Measurements from ENCODE around the gene HINT3.
"Not testable (repeated sequence)": the region's sequence is repeated elsewhere in the genome, so short reads cannot be mapped to it uniquely, and the experiment has no call there.

The HINT3 gene

GRCh38 chr6:125962900-125963497, 6.4 kb downstream of the HINT3 start:
- DNase-seq (ENCODE audit: low read depth) = no peak

- no peak for DNase-seq (ENCODE audit: low read depth)
These were observed 7.2 kb downstream of the HINT3 start for GRCh38 chr6:125963817-125964216.

- no peak for DNase-seq (ENCODE audit: low read depth)
These were observed 10.0 kb downstream of the HINT3 start for GRCh38 chr6:125966569-125966968.

GRCh38 chr6:125968493-125968892, 11.9 kb downstream of the HINT3 start:
- no peak for DNase-seq (ENCODE audit: low read depth)

- DNase-seq (ENCODE audit: low read depth) = no peak
These were observed 14.2 kb downstream of the HINT3 start for GRCh38 chr6:125970760-125971159.

GRCh38 chr6:125972478-125972877, 15.9 kb downstream of the HINT3 start:
- DNase-seq (ENCODE audit: low read depth) = not testable (repeated sequence)

- no peak for DNase-seq (ENCODE audit: low read depth)
These were observed 17.8 kb downstream of the HINT3 start for GRCh38 chr6:125974214-125974866.

GRCh38 chr6:125979101-125979500, 22.5 kb downstream of the HINT3 start:
- no peak for DNase-seq (ENCODE audit: low read depth)

GRCh38 chr6:125981571-125982185, 25.1 kb downstream of the HINT3 start:
- DNase-seq (ENCODE audit: low read depth) = no peak

- no peak for DNase-seq (ENCODE audit: low read depth)
These were observed 26.8 kb downstream of the HINT3 start for GRCh38 chr6:125983246-125983945.

GRCh38 chr6:125984311-125984710, 27.7 kb downstream of the HINT3 start:
- no peak for DNase-seq (ENCODE audit: low read depth)

- no peak for DNase-seq (ENCODE audit: low read depth)
These were observed 29.0 kb downstream of the HINT3 start for GRCh38 chr6:125985522-125985921.

GRCh38 chr6:125985979-125986300, 29.4 kb downstream of the HINT3 start:
- DNase-seq (ENCODE audit: low read depth) = no peak

- DNase-seq (ENCODE audit: low read depth) = peak; percentile 74
These were observed 29.9 kb downstream of the HINT3 start, which contains the start of gene TRMT11 for GRCh38 chr6:125986301-125987025. Gene TRMT11, plus strand, starts transcription at chr6:125986540. Its CDS starts 11 bp downstream, at chr6:125986551.

GRCh38 chr6:125987026-125987617, 30.6 kb downstream of the HINT3 start:
- DNase-seq (ENCODE audit: low read depth) = no peak

GRCh38 chr6:125988280-125988679, 31.7 kb downstream of the HINT3 start:
- no peak for DNase-seq (ENCODE audit: low read depth)

- no peak for DNase-seq (ENCODE audit: low read depth)
These were observed 33.1 kb downstream of the HINT3 start for GRCh38 chr6:125989631-125990030.

GRCh38 chr6:125991653-125992052, 35.1 kb downstream of the HINT3 start:
- no peak for DNase-seq (ENCODE audit: low read depth)

- no peak for DNase-seq (ENCODE audit: low read depth)
These were observed 38.3 kb downstream of the HINT3 start for GRCh38 chr6:125994670-125995488.

- DNase-seq (ENCODE audit: low read depth) = peak; percentile 51
These were observed 39.5 kb downstream of the HINT3 start for GRCh38 chr6:125995972-125996580.
